ENCODE data around the gene PTPN11. TPM values are rescaled to one million over a fixed set of nuclear protein-coding genes. Genes with fewer than 3 reads are reported as not detected.

Gene PTPN11
- total and polyA plus RNA-seq, 7 donors = 43.8 to 192 (median 172) TPM

GRCh38 chr12:112538740-112539139, 120.0 kb downstream of the PTPN11 start:
- Histone ChIP-seq H3K36me3 (ENCODE audit: insufficient read depth in 1 of 2, low read depth in 1 of 2) (no peaks in the 10 kb centered on the region), H3K4me1 (no peaks in the 10 kb centered on the region), H3K27me3 (ENCODE audit: insufficient read depth in 3 of 3, low read length in 2 of 3) (no peaks in the 10 kb centered on the region), H3K27ac (no peak overlapping the region), H3K4me3 (no peak overlapping the region), H3K9me3 (no peaks in the 10 kb centered on the region)
- no peak for ATAC-seq
- TF ChIP-seq CTCF (IDR thresholded peaks at IDR 0.05) = no peak
- intact Hi-C loops (cut with DNase I) = no loop called here
- 68 to 72% (median 68%) methylated on average over 2 of the region's 2 CpGs for WGBS, 3 donors
- no peak for DNase-seq

- no peak overlapping the region for H3K4me3 ChIP-seq
- no peaks in the 10 kb centered on the region for H3K36me3 ChIP-seq (ENCODE audit: insufficient read depth in 1 of 2, low read depth in 1 of 2)
- no peak for DNase-seq
- no peak for ATAC-seq
- no peaks in the 10 kb centered on the region for H3K9me3 ChIP-seq
- intact Hi-C loops (cut with DNase I) = no loop called here
- H3K4me1 ChIP-seq = no peaks in the 10 kb centered on the region
- no peak for TF ChIP-seq CTCF (IDR thresholded peaks at IDR 0.05)
- H3K27me3 ChIP-seq (ENCODE audit: insufficient read depth in 3 of 3, low read length in 2 of 3) = no peaks in the 10 kb centered on the region
- WGBS, 3 donors = 44 to 59% (median 47%) methylated on average over 3 of the region's 3 CpGs
- H3K27ac ChIP-seq = no peak overlapping the region
These were observed 120.5 kb downstream of the PTPN11 start for GRCh38 chr12:112539221-112539620.

GRCh38 chr12:112540021-112540420, 121.3 kb downstream of the PTPN11 start:
- H3K27ac ChIP-seq = no peak overlapping the region
- no peaks in the 10 kb centered on the region for H3K27me3 ChIP-seq (ENCODE audit: insufficient read depth in 3 of 3, low read length in 2 of 3)
- WGBS, 3 donors = 55 to 57% (median 56%) methylated on average over 5 of the region's 5 CpGs
- H3K36me3 ChIP-seq (ENCODE audit: insufficient read depth in 1 of 2, low read depth in 1 of 2) = no peaks in the 10 kb centered on the region
- intact Hi-C loops (cut with DNase I) = no loop called here
- H3K4me3 ChIP-seq = no peak overlapping the region
- TF ChIP-seq CTCF (IDR thresholded peaks at IDR 0.05) = no peak
- ATAC-seq (no peak), DNase-seq (no peak)
- no peaks in the 10 kb centered on the region for H3K9me3 ChIP-seq
- H3K4me1 ChIP-seq = no peaks in the 10 kb centered on the region

GRCh38 chr12:112543751-112544150, 125.0 kb downstream of the PTPN11 start:
- Histone ChIP-seq H3K4me1 (no peaks in the 10 kb centered on the region), H3K27ac (no peak overlapping the region), H3K27me3 (ENCODE audit: insufficient read depth in 3 of 3, low read length in 2 of 3) (no peaks in the 10 kb centered on the region), H3K36me3 (ENCODE audit: insufficient read depth in 1 of 2, low read depth in 1 of 2) (no peaks in the 10 kb centered on the region), H3K4me3 (no peak overlapping the region), H3K9me3 (no peaks in the 10 kb centered on the region)
- TF ChIP-seq CTCF (IDR thresholded peaks at IDR 0.05) = no peak
- WGBS, 3 donors = 69 to 74% (median 72%) methylated on average over 4 of the region's 4 CpGs
- DNase-seq (no peak), ATAC-seq (no peak)
- intact Hi-C loops (cut with DNase I) = no loop called here

- DNase-seq = no peak
- H3K4me3 ChIP-seq = no peak overlapping the region
These were observed 127.6 kb downstream of the PTPN11 start for GRCh38 chr12:112546339-112546738.

More at GRCh38 chr12:112546339-112546738, 127.6 kb downstream of the PTPN11 start:
- Histone ChIP-seq H3K36me3 (ENCODE audit: insufficient read depth in 1 of 2, low read depth in 1 of 2) (no peaks in the 10 kb centered on the region), H3K4me1 (no peaks in the 10 kb centered on the region), H3K27me3 (ENCODE audit: insufficient read depth in 3 of 3, low read length in 2 of 3) (peaks cover 0 to 3% (median 0%) of the 10 kb centered on the region in 3 donors), H3K9me3 (no peaks in the 10 kb centered on the region), H3K27ac (no peak overlapping the region)
- intact Hi-C loops (cut with DNase I) = no loop called here
- 74 to 88% (median 87%) methylated on average over 6 of the region's 6 CpGs for WGBS, 3 donors
- no peak for TF ChIP-seq CTCF (IDR thresholded peaks at IDR 0.05)
- no peak for ATAC-seq

All from psoas muscle (tissue), 8 donors.